ENCODE data around the gene SRGAP3.

DNA sequence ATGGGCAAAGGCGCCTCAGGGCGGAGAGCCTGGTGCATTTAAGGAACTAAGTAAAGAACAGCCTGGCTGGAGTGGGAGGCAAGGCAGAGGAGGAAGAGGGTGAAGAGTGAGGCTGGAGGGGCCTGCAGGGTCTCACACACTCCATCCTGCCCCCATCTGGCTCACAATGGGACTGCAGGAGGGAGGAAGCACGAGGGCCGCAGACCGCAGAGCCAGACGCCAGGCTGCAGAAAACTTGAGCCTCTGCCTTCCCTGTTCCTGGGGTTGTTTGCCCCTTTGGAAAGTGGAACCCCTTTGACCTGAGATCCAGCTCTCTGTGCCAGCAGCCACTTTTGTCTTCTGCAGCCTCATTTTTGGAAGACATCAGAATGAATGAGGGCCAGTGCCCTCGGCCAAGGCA, 138.0 kb downstream of the SRGAP3 start:
- TF ChIP-seq EZH2phosphoT487 (IDR thresholded peaks at IDR 0.05; ENCODE audit: low read depth) (no peak), CTCF (IDR thresholded peaks at IDR 0.05; ENCODE audit: low read depth, low read length) (peak; percentile 15)

Data from OCI-LY3 (cell line).